ENCODE measurements around the gene CHST14.

Gene CHST14

GRCh38 chr15:40466426-40467260 lies 4.1 kb upstream of the CHST14 start:
- in situ Hi-C loops (cut with HindIII; ENCODE audit: low sequenced_read_pairs): no loop called here
- H3K4me3 ChIP-seq (ENCODE audit: low read depth, low read length): no peak overlapping the region
- DNase-seq (ENCODE audit: low read depth): no peak
- TF ChIP-seq, protein P1, sequence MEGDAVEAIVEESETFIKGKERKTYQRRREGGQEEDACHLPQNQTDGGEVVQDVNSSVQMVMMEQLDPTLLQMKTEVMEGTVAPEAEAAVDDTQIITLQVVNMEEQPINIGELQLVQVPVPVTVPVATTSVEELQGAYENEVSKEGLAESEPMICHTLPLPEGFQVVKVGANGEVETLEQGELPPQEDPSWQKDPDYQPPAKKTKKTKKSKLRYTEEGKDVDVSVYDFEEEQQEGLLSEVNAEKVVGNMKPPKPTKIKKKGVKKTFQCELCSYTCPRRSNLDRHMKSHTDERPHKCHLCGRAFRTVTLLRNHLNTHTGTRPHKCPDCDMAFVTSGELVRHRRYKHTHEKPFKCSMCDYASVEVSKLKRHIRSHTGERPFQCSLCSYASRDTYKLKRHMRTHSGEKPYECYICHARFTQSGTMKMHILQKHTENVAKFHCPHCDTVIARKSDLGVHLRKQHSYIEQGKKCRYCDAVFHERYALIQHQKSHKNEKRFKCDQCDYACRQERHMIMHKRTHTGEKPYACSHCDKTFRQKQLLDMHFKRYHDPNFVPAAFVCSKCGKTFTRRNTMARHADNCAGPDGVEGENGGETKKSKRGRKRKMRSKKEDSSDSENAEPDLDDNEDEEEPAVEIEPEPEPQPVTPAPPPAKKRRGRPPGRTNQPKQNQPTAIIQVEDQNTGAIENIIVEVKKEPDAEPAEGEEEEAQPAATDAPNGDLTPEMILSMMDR (IDR thresholded peaks at IDR 0.05; ENCODE audit: low read depth, low read length, missing control alignments): no peak

DNA sequence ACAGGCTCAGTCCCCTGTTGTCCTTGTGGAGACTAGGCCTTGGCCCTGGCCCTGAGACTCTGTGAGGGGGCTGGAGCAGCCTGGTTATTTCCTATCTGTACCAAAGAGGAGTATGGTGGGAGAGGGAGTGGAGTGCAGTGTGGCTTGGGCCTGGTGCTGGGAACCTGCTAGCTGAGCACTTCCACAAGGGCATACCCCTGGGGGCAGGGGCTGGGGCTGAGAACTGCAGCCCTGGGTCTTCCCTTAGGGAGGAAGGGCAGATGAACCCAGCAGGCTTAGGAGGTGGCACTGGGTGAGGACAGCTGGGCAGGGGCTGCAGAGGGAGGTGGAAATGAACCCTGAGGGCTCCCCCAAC lies 3.5 kb upstream of the CHST14 start:
- in situ Hi-C loops (cut with HindIII; ENCODE audit: low sequenced_read_pairs): no loop called here
- TF ChIP-seq, protein P1 (IDR thresholded peaks at IDR 0.05; ENCODE audit: low read depth, low read length, missing control alignments): no peak
- no peak for DNase-seq (ENCODE audit: low read depth)
- H3K4me3 ChIP-seq (ENCODE audit: low read depth, low read length): no peak overlapping the region

DNA sequence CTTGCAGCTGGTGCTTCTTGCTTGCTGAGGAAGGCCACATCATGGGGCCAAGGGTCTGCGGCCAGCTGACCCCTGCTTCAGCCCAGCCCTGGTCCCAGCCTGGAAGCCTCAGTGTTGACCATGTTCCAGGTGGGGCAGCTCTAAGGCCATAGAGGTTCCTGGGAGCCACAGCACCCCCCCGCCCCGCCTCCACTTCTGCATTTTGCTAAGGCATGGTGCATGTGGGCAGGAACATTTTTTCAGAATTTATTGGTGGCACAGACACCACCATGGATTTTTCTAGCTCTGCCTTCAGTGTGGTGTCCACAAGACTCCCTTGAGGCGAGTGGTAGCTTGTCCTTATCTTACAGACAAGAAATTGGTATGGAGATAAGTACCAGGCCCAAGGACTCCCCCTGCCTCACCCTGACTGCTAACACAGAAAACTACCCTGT lies 1.9 kb upstream of the CHST14 start:
- TF ChIP-seq, protein P1 (IDR thresholded peaks at IDR 0.05; ENCODE audit: low read depth, low read length, missing control alignments): no peak
- in situ Hi-C loops (cut with HindIII; ENCODE audit: low sequenced_read_pairs): no loop called here
- no peak overlapping the region for H3K4me3 ChIP-seq (ENCODE audit: low read depth, low read length)
- no peak for DNase-seq (ENCODE audit: low read depth)

GRCh38 chr15:40469776-40470390 lies 901 bp upstream of the CHST14 start:
- no peak for DNase-seq (ENCODE audit: low read depth)
- in situ Hi-C loops (cut with HindIII; ENCODE audit: low sequenced_read_pairs): no loop called here
- TF ChIP-seq, protein P1 (IDR thresholded peaks at IDR 0.05; ENCODE audit: low read depth, low read length, missing control alignments): no peak
- peak overlapping the region; percentile 67 for H3K4me3 ChIP-seq (ENCODE audit: low read depth, low read length)

GRCh38 chr15:40471105-40471807 lies 472 bp downstream of the CHST14 start:
- H3K4me3 ChIP-seq (ENCODE audit: low read depth, low read length): peak overlapping the region; percentile 67
- TF ChIP-seq, protein P1 (IDR thresholded peaks at IDR 0.05; ENCODE audit: low read depth, low read length, missing control alignments): no peak
- DNase-seq (ENCODE audit: low read depth): no peak
- in situ Hi-C loops (cut with HindIII; ENCODE audit: low sequenced_read_pairs): no loop called here

DNA sequence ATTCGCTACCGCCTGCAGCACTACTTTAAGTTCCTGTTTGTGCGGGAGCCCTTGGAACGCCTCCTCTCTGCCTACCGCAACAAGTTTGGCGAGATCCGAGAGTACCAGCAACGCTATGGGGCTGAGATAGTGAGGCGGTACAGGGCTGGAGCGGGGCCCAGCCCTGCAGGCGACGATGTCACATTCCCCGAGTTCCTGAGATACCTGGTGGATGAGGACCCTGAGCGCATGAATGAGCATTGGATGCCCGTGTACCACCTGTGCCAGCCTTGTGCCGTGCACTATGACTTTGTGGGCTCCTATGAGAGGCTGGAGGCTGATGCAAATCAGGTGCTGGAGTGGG lies 995 bp downstream of the CHST14 start:
- DNase-seq (ENCODE audit: low read depth): no peak
- in situ Hi-C loops (cut with HindIII; ENCODE audit: low sequenced_read_pairs): no loop called here
- TF ChIP-seq, protein P1 (IDR thresholded peaks at IDR 0.05; ENCODE audit: low read depth, low read length, missing control alignments): no peak
- peak overlapping the region; percentile 67 for H3K4me3 ChIP-seq (ENCODE audit: low read depth, low read length)

All from astrocyte of the cerebellum (primary cell).